Endodermal cell (in vitro differentiated cells): Measurements from ENCODE around the gene METTL13. TPM values are rescaled to one million over a fixed set of nuclear protein-coding genes. Genes with fewer than 3 reads are reported as not detected.

Experiments
- DNase-seq: peaks from one replicate; pipeline ENCODE4 v3.0.0-alpha.2; 2017
- H3K27ac ChIP-seq: 2 replicates; pipeline ENCODE4 v1.5.1; 2013; ENCODE audit warnings: mild to moderate bottlenecking, low read depth, low read length, moderate library complexity
- H3K27me3 ChIP-seq: 2 replicates; pipeline ENCODE4 v1.6.1; 2013; ENCODE audit warnings: mild to moderate bottlenecking, low read length, moderate library complexity; ENCODE audit not compliant: insufficient read depth, control insufficient read depth, poor library complexity, severe bottlenecking
- H3K36me3 ChIP-seq: 2 replicates; pipeline ENCODE4 v1.7.0; 2013; ENCODE audit warnings: mild to moderate bottlenecking, low read length, moderate library complexity; ENCODE audit not compliant: control insufficient read depth, insufficient read depth
- H3K4me1 ChIP-seq: one replicate; pipeline ENCODE4 v1.7.0; 2013; ENCODE audit warnings: low read length; ENCODE audit not compliant: control insufficient read depth, insufficient read depth
- H3K4me3 ChIP-seq: 2 replicates; pipeline ENCODE4 v1.5.1; 2013; ENCODE audit warnings: mild to moderate bottlenecking, low read length, moderate library complexity
- H3K9ac ChIP-seq: 2 replicates; pipeline ENCODE4 v1.6.1; 2013; ENCODE audit warnings: mild to moderate bottlenecking, low read length, moderate library complexity; ENCODE audit not compliant: poor library complexity, severe bottlenecking; ENCODE audit errors: extremely low read depth
- H3K9me3 ChIP-seq: 2 replicates; pipeline ENCODE4 v1.6.1; 2013; ENCODE audit warnings: mild to moderate bottlenecking, low read length, moderate library complexity; ENCODE audit not compliant: control insufficient read depth
- H3K27ac Mint-ChIP-seq: 2 replicates; pipeline ENCODE4 v1.8.0; 2020; ENCODE audit warnings: mixed read lengths
- H3K27me3 Mint-ChIP-seq: 2 replicates; pipeline ENCODE4 v1.8.0; 2021; ENCODE audit warnings: mild to moderate bottlenecking, mixed read lengths; ENCODE audit not compliant: insufficient read depth
- H3K36me3 Mint-ChIP-seq: 2 replicates; pipeline ENCODE4 v1.8.0; 2020; ENCODE audit warnings: low read depth, mixed read lengths
- H3K4me1 Mint-ChIP-seq: 2 replicates; pipeline ENCODE4 v1.8.0; 2020; ENCODE audit warnings: mixed read lengths
- H3K4me3 Mint-ChIP-seq: 2 replicates; pipeline ENCODE4 v1.8.0; 2020; ENCODE audit warnings: mild to moderate bottlenecking, moderate library complexity, mixed read lengths
- H3K9me3 Mint-ChIP-seq: 2 replicates; pipeline ENCODE4 v1.8.0; 2020; ENCODE audit warnings: mild to moderate bottlenecking, mixed read lengths
- CTCF ChIP-seq: fragments of 200-600 bp; sonication (generic); conservative IDR thresholded peaks from 2 replicates; pipeline ENCODE4 v1.5.0; 2021; ENCODE audit warnings: antibody characterized with exemption, mild to moderate bottlenecking
- WGBS, 2 experiments: methylation state at CpG; one replicate each; pipeline versions ENCODE4 v1.1.5 to v1.1.7; 2013; ENCODE audit warnings: missing lambda C conversion rate in 2 of 2, mixed read lengths in 1 of 2; ENCODE audit not compliant: insufficient coverage in 1 of 2, insufficient read length in 1 of 2; 5-methylcytosine and 5-hydroxymethylcytosine counted together
- total RNA-seq, 2 donors: library from RNA; stranded (reverse); fragmentation: NEBNext Ultra II Directional in 1 of 2; extraction: Animal tissue kit (Norgen Biotek cat#: 25700) in 1 of 2; gene quantifications; 2 replicates in 1 of 2; 3 replicates in 1 of 2; pipeline ENCODE4 v1.2.1, GENCODE V29; 2021

METTL13 gene
- total RNA-seq, 2 donors from 2014 or later: 32.1 to 38.5 TPM

GRCh38 chr1:171783816-171784530 lies 2.5 kb downstream of the METTL13 start:
- no peak overlapping the region for H3K4me3 ChIP-seq
- H3K27ac ChIP-seq: no peak overlapping the region
- H3K9me3 Mint-ChIP-seq: no peaks in the 10 kb centered on the region
- H3K9ac ChIP-seq: no peak overlapping the region
- DNase-seq: no peak
- no peaks in the 10 kb centered on the region for H3K9me3 ChIP-seq
- H3K36me3 Mint-ChIP-seq: peaks cover 47% of the 10 kb centered on the region
- peaks cover 15% of the 10 kb centered on the region for H3K4me1 Mint-ChIP-seq
- WGBS, 2 experiments: 96 to 97% methylated on average over 14 to 25 of the region's 25 CpGs
- peaks cover 4% of the 10 kb centered on the region for H3K4me1 ChIP-seq
- no peaks in the 10 kb centered on the region for H3K27me3 ChIP-seq
- no peak overlapping the region for H3K4me3 Mint-ChIP-seq
- H3K36me3 ChIP-seq: peaks cover 45% of the 10 kb centered on the region
- no peak overlapping the region for H3K27ac Mint-ChIP-seq
- no peak for TF ChIP-seq CTCF
- no peaks in the 10 kb centered on the region for H3K27me3 Mint-ChIP-seq

DNA sequence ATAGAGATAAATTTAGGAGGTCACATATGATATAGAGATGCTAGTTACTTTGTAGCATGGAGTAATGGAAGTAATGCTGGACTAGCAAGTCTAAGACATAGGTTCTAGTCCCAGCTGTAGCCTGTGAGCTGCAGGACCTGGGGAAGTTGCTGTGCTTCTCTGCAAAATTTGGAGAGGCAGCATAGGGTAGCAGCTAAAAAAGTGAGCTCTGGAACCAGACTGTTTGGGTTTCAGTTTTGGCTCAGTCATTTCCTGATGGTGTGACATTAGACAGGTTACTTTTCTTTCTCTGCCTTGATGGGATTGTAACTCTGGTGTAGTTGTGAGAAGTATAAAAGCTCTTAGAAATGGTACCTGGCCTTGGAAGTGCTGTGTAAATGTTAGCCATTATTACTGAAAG lies 3.3 kb downstream of the METTL13 start:
- H3K27ac ChIP-seq: no peak overlapping the region
- TF ChIP-seq CTCF: no peak
- H3K9me3 ChIP-seq: no peaks in the 10 kb centered on the region
- no peaks in the 10 kb centered on the region for H3K27me3 Mint-ChIP-seq
- H3K4me3 Mint-ChIP-seq: no peak overlapping the region
- H3K9ac ChIP-seq: no peak overlapping the region
- H3K36me3 Mint-ChIP-seq: peaks cover 53% of the 10 kb centered on the region
- no peak overlapping the region for H3K27ac Mint-ChIP-seq
- no peaks in the 10 kb centered on the region for H3K9me3 Mint-ChIP-seq
- no peaks in the 10 kb centered on the region for H3K27me3 ChIP-seq
- no peak overlapping the region for H3K4me3 ChIP-seq
- peaks cover 4% of the 10 kb centered on the region for H3K4me1 ChIP-seq
- peaks cover 15% of the 10 kb centered on the region for H3K4me1 Mint-ChIP-seq
- DNase-seq: no peak
- H3K36me3 ChIP-seq: peaks cover 50% of the 10 kb centered on the region

DNA sequence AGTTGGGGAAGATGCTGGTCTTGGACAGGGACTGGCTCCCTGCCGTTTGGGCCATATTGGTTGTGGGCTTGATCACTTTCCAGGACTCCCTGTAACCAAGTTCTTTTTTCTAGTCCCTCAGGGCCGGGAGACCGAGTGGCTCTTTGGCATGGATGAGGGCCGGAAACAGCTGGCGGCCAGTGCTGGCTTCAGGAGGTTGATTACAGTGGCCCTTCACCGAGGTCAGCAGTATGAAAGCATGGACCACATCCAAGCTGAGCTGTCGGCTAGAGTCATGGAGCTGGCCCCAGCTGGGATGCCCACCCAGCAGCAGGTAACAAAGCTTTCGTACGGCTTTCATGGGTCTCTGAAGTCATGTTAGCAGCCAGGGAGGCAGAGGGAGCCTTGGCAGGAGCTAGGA lies 4.3 kb downstream of the METTL13 start:
- Mint-ChIP-seq H3K4me1 (peaks cover 19% of the 10 kb centered on the region), H3K9me3 (no peaks in the 10 kb centered on the region), H3K27me3 (no peaks in the 10 kb centered on the region), H3K27ac (no peak overlapping the region), H3K4me3 (no peak overlapping the region), H3K36me3 (peaks cover 60% of the 10 kb centered on the region)
- no peak overlapping the region for H3K9ac ChIP-seq
- peaks cover 60% of the 10 kb centered on the region for H3K36me3 ChIP-seq
- no peak for TF ChIP-seq CTCF
- 93 to 97% methylated on average over 6 to 9 of the region's 9 CpGs for WGBS, 2 experiments
- H3K27me3 ChIP-seq: no peaks in the 10 kb centered on the region
- H3K27ac ChIP-seq: no peak overlapping the region
- no peak for DNase-seq
- H3K4me1 ChIP-seq: peaks cover 4% of the 10 kb centered on the region
- H3K9me3 ChIP-seq: no peaks in the 10 kb centered on the region
- H3K4me3 ChIP-seq: no peak overlapping the region
